GM18511 (cell line): Measurements from ENCODE around the gene C1QB.
"Not testable (repeated sequence)": the region's sequence is repeated elsewhere in the genome, so short reads cannot be mapped to it uniquely, and the experiment has no call there.

ENCODE experiments used
- ATAC-seq: cut with Tn5 transposase; IDR thresholded peaks from one replicate; pipeline ENCODE4 v1.9.1; 2021; ENCODE audit warnings: mild to moderate bottlenecking, moderate library complexity; ENCODE audit not compliant: unreplicated experiment

Gene C1QB

GRCh38 chr1:22662318-22662717, 9.3 kb downstream of the C1QB start:
- ATAC-seq: no peak

GRCh38 chr1:22662986-22663408, 10.0 kb downstream of the C1QB start:
- ATAC-seq: no peak

GRCh38 chr1:22665752-22666151, 12.7 kb downstream of the C1QB start:
- ATAC-seq: no peak

- ATAC-seq: no peak
Observed at GRCh38 chr1:22666412-22666811, 13.4 kb downstream of the C1QB start.

GRCh38 chr1:22668840-22669239, 15.8 kb downstream of the C1QB start:
- not testable (repeated sequence) for ATAC-seq

- ATAC-seq: no peak
Observed at GRCh38 chr1:22670352-22670975, 17.4 kb downstream of the C1QB start.

- no peak for ATAC-seq
Observed at GRCh38 chr1:22671999-22672398, 19.0 kb downstream of the C1QB start.

GRCh38 chr1:22673486-22674409, 20.7 kb downstream of the C1QB start:
- no peak for ATAC-seq

- no peak for ATAC-seq
Observed at GRCh38 chr1:22674410-22674749, 21.3 kb downstream of the C1QB start.

GRCh38 chr1:22676151-22676550, 23.1 kb downstream of the C1QB start:
- ATAC-seq: not testable (repeated sequence)

- ATAC-seq: no peak
Observed at GRCh38 chr1:22676916-22677583, 24.0 kb downstream of the C1QB start.

GRCh38 chr1:22677931-22678896, 25.2 kb downstream of the C1QB start:
- no peak for ATAC-seq

GRCh38 chr1:22680726-22681125, 27.7 kb downstream of the C1QB start:
- no peak for ATAC-seq

GRCh38 chr1:22681556-22682276, 28.7 kb downstream of the C1QB start:
- no peak for ATAC-seq

- no peak for ATAC-seq
Observed at GRCh38 chr1:22683547-22683946, 30.5 kb downstream of the C1QB start.

GRCh38 chr1:22685591-22686059, 32.6 kb downstream of the C1QB start:
- ATAC-seq: no peak

- ATAC-seq: no peak
Observed at GRCh38 chr1:22687191-22687590, 34.2 kb downstream of the C1QB start.

- ATAC-seq: no peak
Observed at GRCh38 chr1:22688466-22688865, 35.4 kb downstream of the C1QB start.

- no peak for ATAC-seq
Observed at GRCh38 chr1:22689505-22689904, 36.5 kb downstream of the C1QB start.
